NT2/D1 (cell line): ENCODE measurements around the gene ADSS1.

Experiments
- DNase-seq: peaks from one replicate; pipeline ENCODE4 v3.0.0-alpha.2; 2011; ENCODE audit warnings: low read depth, low spot score
- H3K27me3 ChIP-seq: 2 replicates; pipeline ENCODE4 v1.6.0; 2011; ENCODE audit warnings: mild to moderate bottlenecking; ENCODE audit not compliant: insufficient read length, insufficient read depth
- H3K36me3 ChIP-seq: 2 replicates; pipeline ENCODE4 v1.6.1; 2011; ENCODE audit warnings: mild to moderate bottlenecking, low read length, mixed read lengths; ENCODE audit not compliant: insufficient read depth, insufficient read length
- H3K4me1 ChIP-seq: 2 replicates; pipeline ENCODE4 v1.5.1; 2011; ENCODE audit not compliant: insufficient read depth, insufficient read length
- H3K4me3 ChIP-seq: 2 replicates; pipeline ENCODE4 v1.5.1; 2011; ENCODE audit warnings: low read depth; ENCODE audit not compliant: insufficient read length
- H3K9ac ChIP-seq: 2 replicates; pipeline ENCODE4 v1.6.0; 2011; ENCODE audit warnings: low read depth; ENCODE audit not compliant: insufficient read length
- H3K9me3 ChIP-seq: 2 replicates; pipeline ENCODE4 v1.5.1; 2011; ENCODE audit warnings: mild to moderate bottlenecking, low read length; ENCODE audit not compliant: insufficient read depth
- SUZ12 ChIP-seq: IDR thresholded peaks from 2 replicates; pipeline ENCODE4 v1.6.1; 2011; ENCODE audit not compliant: insufficient read length, insufficient read depth; ENCODE audit errors: extremely low read depth
- YY1 ChIP-seq: IDR thresholded peaks from 2 replicates; pipeline ENCODE4 v1.6.1; 2011; ENCODE audit not compliant: insufficient read length, insufficient read depth
- ZNF274 ChIP-seq: IDR thresholded peaks from 2 replicates; pipeline ENCODE4 v1.6.1; 2011; ENCODE audit warnings: mild to moderate bottlenecking, low read depth, low read length

The ADSS1 gene

DNA sequence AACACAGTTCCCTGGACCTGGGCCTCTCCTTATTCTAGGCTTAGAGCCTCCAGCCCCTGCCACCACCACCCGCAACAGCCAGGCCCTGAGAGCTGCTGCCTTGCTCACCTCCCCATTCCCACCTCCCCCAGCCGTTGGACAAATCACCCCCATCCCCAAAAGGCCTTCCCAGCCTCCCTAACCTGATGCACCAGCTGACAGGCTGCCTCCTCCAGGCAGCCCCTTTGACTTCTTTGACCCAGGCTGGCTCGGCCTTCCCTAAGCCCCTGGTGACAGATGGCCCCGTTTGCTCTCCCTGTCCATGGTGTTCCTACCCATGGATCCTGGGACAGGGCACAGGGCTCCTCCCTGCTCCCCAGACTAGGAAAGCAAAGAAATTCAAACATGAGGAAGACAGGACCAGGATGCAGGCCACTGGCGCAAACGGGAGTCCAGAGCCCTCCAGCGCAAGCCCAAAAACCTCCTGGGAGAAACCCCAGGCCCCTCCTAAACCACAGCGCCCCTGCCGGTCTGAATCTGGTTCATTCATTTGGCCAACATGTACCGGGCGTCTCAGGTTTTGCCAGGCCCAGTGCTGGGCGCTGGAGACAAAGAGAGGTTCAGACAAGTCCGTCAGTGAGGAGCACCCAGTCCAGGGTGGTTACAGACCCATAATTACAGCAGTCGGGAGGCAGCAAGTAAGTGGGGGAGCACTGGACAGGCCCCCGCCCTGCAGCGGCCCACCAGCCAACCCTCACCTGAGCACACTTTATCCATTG is 69.1 kb downstream of the ADSS1 start:
- no peak for DNase-seq
- peaks cover 6% of the 10 kb centered on the region for H3K27me3 ChIP-seq
- peak overlapping the region; percentile 56 for H3K9ac ChIP-seq
- no peak overlapping the region for H3K4me3 ChIP-seq
- peaks cover 33% of the 10 kb centered on the region for H3K4me1 ChIP-seq
- no peak for TF ChIP-seq ZNF274
- TF ChIP-seq YY1 = no peak
- no peak for TF ChIP-seq SUZ12
- H3K36me3 ChIP-seq = peaks cover 48% of the 10 kb centered on the region
- no peaks in the 10 kb centered on the region for H3K9me3 ChIP-seq

DNA sequence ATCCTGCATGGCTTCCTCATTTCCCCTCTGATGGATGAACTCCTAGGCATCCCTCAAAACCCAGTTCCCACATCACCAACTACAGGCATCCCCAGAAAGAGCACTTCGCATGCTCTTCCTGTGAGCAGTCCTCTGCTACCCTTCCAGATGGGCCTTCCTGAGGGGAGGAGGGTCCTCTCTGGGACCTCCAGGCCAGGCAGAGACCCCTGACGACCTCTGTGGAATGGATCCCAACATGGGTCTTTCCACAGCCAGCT is 69.6 kb downstream of the ADSS1 start:
- TF ChIP-seq YY1 (no peak), SUZ12 (no peak)
- H3K9me3 ChIP-seq = no peaks in the 10 kb centered on the region
- peaks cover 12% of the 10 kb centered on the region for H3K27me3 ChIP-seq
- H3K4me1 ChIP-seq = peaks cover 37% of the 10 kb centered on the region
- H3K9ac ChIP-seq = peak overlapping the region; percentile 86
- H3K36me3 ChIP-seq = peaks cover 44% of the 10 kb centered on the region
- H3K4me3 ChIP-seq = peak overlapping the region; percentile 65
- DNase-seq = no peak

DNA sequence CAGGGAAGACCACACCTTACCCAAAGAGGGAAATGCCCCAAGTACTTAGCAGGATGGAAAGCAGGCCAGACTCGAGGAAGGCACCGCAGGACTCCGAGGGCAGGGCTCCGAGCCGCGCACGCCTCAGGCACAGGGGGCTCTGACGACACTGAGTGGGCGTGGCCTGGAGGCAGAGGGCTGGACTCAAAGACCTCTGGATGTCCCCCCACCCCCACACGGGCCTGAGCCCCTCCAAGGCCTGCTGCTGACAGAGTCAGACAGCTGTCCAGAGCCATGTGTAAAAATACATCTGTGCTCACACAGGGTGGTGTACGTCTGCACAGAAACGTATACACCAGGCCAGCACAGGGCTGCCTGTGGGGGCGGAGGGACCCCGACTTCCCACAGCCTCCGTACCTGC is 70.1 kb downstream of the ADSS1 start:
- peaks cover 14% of the 10 kb centered on the region for H3K27me3 ChIP-seq
- H3K9me3 ChIP-seq = no peaks in the 10 kb centered on the region
- TF ChIP-seq ZNF274 (no peak), YY1 (no peak), SUZ12 (no peak)
- peak overlapping the region; percentile 65 for H3K4me3 ChIP-seq
- H3K36me3 ChIP-seq = peaks cover 40% of the 10 kb centered on the region
- peaks cover 40% of the 10 kb centered on the region for H3K4me1 ChIP-seq
- H3K9ac ChIP-seq = peak overlapping the region; percentile 86
- peak; percentile 63 for DNase-seq

DNA sequence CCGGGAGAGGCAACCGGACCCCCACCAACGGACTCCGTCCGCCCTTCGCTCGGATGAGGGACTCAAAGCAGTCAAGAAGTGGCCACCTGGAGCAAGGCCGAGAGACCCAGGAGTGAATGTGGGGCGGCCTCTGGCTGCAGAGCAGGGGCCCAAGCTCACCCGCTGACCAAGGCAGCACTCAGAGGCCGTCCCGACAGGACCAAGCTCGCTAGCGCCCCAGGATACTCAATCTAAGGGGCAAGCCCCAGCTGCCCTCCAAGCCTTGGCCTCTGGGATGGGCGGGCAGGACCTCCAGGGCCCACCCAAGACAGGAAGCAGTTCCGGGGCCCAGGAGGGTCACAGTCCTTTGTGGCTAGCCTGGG is 70.6 kb downstream of the ADSS1 start:
- peak overlapping the region; percentile 65 for H3K4me3 ChIP-seq
- peaks cover 14% of the 10 kb centered on the region for H3K27me3 ChIP-seq
- TF ChIP-seq SUZ12 (no peak), YY1 (no peak), ZNF274 (no peak)
- peaks cover 40% of the 10 kb centered on the region for H3K4me1 ChIP-seq
- H3K9ac ChIP-seq = peak overlapping the region; percentile 86
- peaks cover 36% of the 10 kb centered on the region for H3K36me3 ChIP-seq
- no peak for DNase-seq
- H3K9me3 ChIP-seq = no peaks in the 10 kb centered on the region

DNA sequence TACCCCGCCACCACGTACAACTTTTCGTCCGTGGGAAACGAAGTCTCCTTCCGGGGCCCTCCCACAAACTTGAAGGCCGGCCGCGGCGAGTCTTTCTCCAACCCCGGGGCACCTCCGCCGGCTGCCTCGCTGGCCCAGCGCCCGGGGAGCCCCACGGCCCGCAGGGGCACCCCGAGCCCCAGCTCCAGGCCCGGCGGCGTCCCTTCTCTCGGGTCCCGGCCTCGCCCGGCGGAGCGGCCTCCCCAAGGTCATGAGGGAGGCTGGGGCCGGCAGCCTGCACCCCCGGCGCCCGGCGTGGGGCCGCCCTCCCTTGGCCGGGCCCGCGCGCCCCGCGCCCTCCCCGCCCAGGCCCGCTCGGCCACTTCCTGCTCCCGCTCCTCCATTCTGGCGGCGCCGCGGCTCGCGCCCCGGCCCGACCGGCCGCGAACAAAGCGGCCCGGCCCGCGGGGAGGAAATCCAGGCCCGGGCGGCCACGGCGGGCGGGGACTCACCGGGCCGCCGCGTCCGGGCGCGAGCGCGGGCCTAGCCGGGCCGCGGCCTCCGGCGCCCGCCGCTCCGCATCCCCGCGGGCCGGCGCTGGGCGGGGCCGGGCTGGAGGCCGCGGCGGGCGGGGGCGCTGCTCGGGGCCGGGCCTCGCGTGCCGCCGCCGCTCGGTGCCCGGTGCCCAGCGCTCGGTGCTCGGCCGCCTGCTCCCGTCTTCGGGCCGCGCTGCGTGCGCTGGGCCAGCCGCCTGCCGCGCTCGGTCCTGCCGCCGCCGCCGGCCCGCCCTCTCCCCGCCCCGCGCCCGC is 71.2 kb downstream of the ADSS1 start, which contains the start of gene AKT1:
Gene AKT1 (minus strand): TSS at position 756 of the 788 bp plus-strand sequence. CDS start 3,105 bp downstream, outside the sequence.
- H3K9ac ChIP-seq = peak within 1 kb of the TSS; percentile 86
- peak within 1 kb of the TSS; percentile 65 for H3K4me3 ChIP-seq
- H3K4me1 ChIP-seq = peaks cover 40% of the 10 kb centered on the region
- H3K27me3 ChIP-seq = peaks cover 14% of the 10 kb centered on the region
- H3K9me3 ChIP-seq = no peaks in the 10 kb centered on the region
- no peak for DNase-seq
- no peak for TF ChIP-seq ZNF274
- no peak for TF ChIP-seq YY1
- no peak for TF ChIP-seq SUZ12
- H3K36me3 ChIP-seq = peaks cover 31% of the 10 kb centered on the region

DNA sequence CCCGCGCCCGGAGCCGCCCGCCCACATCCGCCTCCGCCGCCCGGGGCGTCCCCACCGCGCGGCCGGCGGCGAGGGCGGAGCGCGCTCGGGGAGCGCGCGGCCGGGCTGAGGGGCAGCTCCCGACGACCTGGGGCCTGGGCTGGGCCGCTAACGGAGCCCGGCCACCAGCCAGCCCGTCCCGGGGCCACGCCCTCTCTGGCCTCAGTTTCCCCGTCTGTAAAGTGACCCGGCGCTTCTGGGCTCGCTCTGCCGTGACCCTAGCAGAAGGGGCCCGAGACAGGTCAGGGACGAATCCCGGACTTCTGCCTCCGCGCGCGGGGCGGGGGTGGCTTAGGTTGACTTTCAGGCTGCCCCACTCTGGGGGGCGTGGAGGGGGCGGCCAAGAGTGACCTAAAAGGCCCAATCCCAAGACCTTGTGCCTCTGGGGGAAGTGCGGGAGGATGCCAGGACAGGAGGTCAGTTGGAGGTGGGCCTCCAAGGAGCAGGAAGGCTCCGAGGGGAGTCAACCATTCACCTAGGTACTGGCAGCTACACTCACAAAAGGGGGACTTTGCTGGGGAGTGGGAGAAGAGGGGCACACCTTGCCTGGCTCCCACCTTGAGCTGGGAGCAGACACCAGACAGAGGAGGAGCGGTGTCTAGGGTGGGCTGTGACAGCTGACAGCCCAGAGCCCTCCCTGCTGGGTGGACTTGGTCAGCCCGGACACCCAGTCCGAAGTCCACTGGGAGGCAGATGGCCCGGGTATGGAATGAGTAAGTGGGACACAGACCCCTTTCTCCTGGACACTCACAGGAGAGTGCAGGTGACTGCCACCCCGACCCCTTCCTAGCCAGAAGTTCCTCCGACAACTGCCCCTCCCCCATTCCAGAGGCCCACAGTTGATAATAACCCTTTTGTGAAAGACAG is 72.0 kb downstream of the ADSS1 start:
- peaks cover 40% of the 10 kb centered on the region for H3K4me1 ChIP-seq
- peak overlapping the region; percentile 36 for H3K4me3 ChIP-seq
- TF ChIP-seq SUZ12 (no peak), ZNF274 (no peak), YY1 (no peak)
- peak overlapping the region; percentile 29 for H3K9ac ChIP-seq
- peaks cover 16% of the 10 kb centered on the region for H3K27me3 ChIP-seq
- peaks cover 22% of the 10 kb centered on the region for H3K36me3 ChIP-seq
- no peaks in the 10 kb centered on the region for H3K9me3 ChIP-seq
- no peak for DNase-seq

DNA sequence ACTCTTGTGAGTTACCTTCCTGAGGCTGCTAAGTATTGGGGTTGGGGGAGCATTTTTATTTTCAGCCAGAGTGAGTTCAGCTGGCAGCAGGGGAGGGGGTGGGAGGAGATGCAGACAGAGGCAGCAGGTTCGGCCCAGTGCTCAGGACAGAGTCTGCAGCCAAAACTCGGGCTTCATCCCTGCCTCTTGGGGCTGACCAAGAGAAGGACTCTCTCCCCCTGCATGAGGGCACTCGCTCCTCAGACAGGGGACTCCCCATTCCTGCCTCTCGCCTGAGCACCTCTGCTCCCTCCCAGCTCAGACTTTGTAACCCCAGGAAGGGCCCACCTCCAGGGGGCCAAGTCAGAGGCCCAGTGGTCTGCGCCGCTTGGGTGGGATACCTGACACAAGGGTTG is 72.7 kb downstream of the ADSS1 start:
- DNase-seq = no peak
- Histone ChIP-seq H3K36me3 (peaks cover 16% of the 10 kb centered on the region), H3K4me3 (no peak overlapping the region), H3K9me3 (no peaks in the 10 kb centered on the region), H3K4me1 (peaks cover 43% of the 10 kb centered on the region), H3K9ac (peak overlapping the region; percentile 61), H3K27me3 (peaks cover 23% of the 10 kb centered on the region)
- TF ChIP-seq YY1 (no peak), ZNF274 (no peak), SUZ12 (no peak)
